H1 (cell line): ENCODE results near the gene MAGI2.

Experiments
- POLR2A ChIP-seq, 2 experiments: IDR thresholded peaks; 1 replicate in 1 of 2; 2 replicates in 1 of 2; pipeline ENCODE4 v1.6.1; 2011; ENCODE audit warnings: low read depth in 2 of 2, low read length in 2 of 2, mild to moderate bottlenecking in 2 of 2; ENCODE audit errors: control extremely low read depth in 1 of 2
- POU5F1 ChIP-seq: IDR thresholded peaks from 2 replicates; pipeline ENCODE4 v1.6.1; 2011; ENCODE audit warnings: low read depth, mild to moderate bottlenecking, low read length, moderate library complexity
- RFX5 ChIP-seq: IDR thresholded peaks from 2 replicates; pipeline ENCODE4 v1.6.1; 2011; ENCODE audit warnings: low read depth, low read length, improper control_type of control experiment, borderline replicate concordance
- TCF12 ChIP-seq: IDR thresholded peaks from 2 replicates; pipeline ENCODE4 v1.6.1; 2011; ENCODE audit warnings: low read depth, mild to moderate bottlenecking, low read length

DNA sequence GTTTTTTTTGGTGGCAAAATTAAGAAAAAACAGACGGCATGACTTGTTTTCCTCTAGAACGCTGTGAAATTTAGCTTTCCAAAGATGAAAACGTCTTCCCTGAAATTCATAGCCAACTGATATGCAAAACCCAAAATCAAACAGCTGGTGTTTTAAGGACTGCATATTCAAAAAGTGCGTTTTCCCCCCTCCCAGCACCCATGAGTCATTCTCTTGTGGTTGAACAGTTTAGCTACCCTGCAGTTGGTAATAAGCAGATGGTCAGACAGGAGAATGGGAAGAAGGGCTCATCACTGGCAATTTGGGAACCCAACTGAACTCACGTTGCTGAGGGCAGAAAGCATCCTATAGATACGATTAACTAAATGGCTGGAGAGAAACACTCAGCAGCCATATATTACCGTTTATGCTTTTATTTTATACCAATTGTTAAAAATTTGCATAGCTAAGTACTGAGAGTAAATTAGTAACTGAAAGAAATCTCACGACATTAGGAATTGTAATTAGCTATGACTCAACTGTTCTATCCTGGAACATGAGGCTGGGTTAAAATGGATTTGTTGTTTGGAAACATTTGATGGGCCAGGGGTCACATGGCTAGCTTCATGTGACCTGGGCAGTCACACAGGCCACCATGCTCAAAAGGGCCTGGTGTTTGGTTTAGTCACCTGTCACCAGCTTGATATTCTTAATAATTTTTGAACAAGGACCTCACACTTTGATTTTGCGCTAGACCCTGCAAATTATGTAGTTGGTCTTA, 1311.8 kb downstream of the MAGI2 start:
- TF ChIP-seq POLR2A (IDR thresholded peaks at IDR 0.05; ENCODE audit: control extremely low read depth in 1 of 2, low read depth in 2 of 2, low read length in 2 of 2) (no peak), POU5F1 (no peak), TCF12 (no peak), RFX5 (no peak)
